ELR (cell line): ENCODE results near the gene RAB5B.
A peak's percentile ranks its signal among the peaks of the same experiment; 100 is the strongest.
"Not testable (repeated sequence)": the region's sequence is repeated elsewhere in the genome, so short reads cannot be mapped to it uniquely, and the experiment has no call there.

ENCODE experiments used
- DNase-seq: peaks from one replicate; pipeline ENCODE4 v3.0.0-alpha.2; 2015; ENCODE audit warnings: low read depth

Gene RAB5B

DNA sequence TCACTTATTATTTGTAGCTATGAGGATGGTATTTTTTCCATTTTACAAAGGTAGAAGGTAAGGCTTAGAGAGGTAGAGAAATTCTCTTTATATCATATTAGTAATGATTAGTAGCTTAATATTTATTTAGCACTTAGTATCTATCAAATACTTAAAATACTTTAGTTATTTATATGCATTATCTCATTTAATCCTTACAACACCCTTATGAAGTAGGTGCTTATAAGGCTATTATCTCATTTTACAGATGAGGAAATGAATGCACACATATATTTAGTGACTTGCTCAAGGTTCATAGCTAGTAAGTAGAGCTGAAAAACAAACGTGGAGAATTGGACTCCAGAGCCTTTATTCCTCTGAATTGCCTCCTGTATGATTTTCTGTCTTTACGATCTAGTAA, 11.0 kb downstream of the RAB5B start:
- no peak for DNase-seq

- no peak for DNase-seq
These were observed 11.5 kb downstream of the RAB5B start for GRCh38 chr12:55985341-55985740.

DNA sequence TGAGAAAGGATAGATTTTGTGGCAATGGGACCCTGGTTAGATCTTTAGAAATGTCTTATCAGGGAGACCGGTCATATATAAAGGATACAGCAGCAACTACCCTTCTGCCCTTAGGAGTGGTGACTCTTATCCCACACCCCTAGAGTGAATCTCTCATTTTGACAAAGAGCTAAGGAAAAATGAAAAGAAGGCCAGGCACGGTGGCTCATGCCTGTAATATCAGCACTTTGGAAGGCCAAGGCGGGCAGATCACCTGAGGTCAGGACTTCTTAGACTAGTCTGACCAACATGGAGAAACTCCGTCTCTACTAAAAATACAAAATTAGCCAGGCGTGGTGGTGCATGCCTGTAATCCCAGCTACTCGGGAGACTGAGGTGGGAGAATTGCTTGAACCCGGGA, 12.1 kb downstream of the RAB5B start:
- not testable (repeated sequence) for DNase-seq

DNA sequence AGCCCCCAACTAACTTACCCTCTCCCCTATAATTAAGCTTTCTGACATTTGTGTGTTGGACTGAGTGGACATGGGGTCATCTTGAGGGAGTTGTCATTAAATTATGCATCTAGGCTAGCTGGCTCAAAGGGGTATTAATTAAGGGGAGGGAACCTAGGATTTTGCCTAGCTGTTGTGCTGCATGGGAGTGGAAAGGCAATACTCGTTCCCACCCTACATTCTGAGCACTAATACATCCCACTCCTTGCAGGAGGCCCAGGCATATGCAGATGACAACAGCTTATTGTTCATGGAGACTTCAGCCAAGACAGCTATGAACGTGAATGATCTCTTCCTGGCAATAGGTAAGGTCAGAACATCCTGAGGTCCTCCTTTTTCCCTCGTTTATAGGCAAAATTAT, 17.2 kb downstream of the RAB5B start:
- no peak for DNase-seq

GRCh38 chr12:55993230-55993853, 19.5 kb downstream of the RAB5B start:
- no peak for DNase-seq

GRCh38 chr12:55995366-55995765, 21.5 kb downstream of the RAB5B start:
- no peak for DNase-seq

- DNase-seq, result peak; percentile 77
These were observed 22.4 kb downstream of the RAB5B start for GRCh38 chr12:55996201-55996714.

GRCh38 chr12:55996715-55997534, 23.0 kb downstream of the RAB5B start, which contains the start of gene SUOX:
TSS of gene SUOX (plus strand) at chr12:55997276. CDS start at chr12:56002222, 4,946 bp downstream.
- peak; percentile 98 for DNase-seq

DNA sequence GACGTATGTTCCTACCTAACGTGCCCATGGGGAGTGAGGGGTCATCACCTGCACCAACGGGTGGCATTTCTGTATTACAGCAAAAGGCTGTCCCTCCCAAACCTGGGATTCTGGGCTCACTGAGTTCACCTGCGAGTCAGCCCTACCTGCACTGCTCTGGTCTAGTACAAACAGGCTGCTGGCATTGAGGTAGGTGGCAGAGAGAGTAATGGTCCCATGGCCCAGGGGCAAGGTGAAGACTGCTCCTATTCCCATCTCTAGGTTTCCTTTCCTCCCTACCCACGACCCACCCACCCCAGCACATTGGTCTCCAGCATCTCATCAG, 23.6 kb downstream of the RAB5B start:
- DNase-seq, result no peak

- not testable (repeated sequence) for DNase-seq
These were observed 25.6 kb downstream of the RAB5B start for GRCh38 chr12:55999522-55999921.

DNA sequence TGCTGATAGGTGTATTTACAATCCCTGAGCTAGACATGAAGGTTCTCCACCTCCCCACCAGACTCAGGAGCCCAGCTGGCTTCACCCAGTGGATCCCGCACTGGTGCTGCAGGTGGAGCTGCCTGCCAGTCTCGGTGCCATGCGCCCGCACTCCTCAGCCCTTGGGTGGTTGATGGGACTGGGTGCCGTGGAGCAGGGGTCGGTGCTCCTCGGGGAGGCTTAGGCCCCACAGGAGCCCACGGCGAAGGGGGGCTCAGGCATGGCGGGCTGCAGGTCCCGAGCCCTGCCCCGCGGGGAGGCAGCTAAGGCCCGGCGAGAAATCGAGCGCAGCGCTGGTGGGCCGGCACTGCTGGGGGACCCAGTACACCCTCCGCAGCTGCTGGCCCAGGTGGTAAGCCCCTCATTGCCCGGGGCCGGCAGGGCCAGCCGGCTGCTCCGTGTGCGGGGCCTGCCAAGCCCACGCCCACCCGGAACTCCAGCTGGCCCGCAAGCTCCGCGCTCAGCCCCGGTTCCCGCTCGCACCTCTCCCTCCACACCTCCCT, 26.2 kb downstream of the RAB5B start:
- DNase-seq, result not testable (repeated sequence)

- no peak for DNase-seq
These were observed 27.7 kb downstream of the RAB5B start for GRCh38 chr12:56001487-56002100.

DNA sequence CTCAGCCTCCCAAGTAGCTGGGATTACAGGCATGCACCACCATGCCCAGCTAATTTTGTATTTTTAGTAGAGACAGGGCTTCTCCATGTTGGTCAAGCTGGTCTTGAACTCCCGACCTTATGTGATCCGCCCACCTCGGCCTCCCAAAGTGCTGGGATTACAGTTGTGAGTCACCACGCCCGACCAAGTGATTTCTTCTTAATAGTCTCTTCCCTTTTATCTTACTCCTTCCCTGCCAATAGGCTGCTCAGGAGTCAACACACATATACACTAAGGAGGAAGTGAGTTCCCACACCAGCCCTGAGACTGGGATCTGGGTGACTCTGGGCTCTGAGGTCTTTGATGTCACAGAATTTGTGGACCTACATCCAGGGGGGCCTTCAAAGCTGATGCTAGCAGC, 29.5 kb downstream of the RAB5B start:
- not testable (repeated sequence) for DNase-seq

DNA sequence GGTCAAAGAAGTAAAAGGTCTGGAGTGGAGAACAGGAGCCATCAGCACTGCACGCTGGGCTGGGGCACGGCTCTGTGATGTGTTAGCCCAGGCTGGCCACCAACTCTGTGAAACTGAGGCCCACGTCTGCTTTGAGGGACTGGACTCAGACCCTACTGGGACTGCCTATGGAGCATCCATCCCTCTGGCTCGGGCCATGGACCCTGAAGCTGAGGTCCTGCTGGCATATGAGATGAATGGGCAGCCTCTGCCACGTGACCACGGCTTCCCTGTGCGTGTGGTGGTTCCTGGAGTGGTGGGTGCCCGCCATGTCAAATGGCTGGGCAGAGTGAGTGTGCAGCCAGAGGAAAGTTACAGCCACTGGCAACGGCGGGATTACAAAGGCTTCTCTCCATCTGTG, 30.3 kb downstream of the RAB5B start:
- no peak for DNase-seq

DNA sequence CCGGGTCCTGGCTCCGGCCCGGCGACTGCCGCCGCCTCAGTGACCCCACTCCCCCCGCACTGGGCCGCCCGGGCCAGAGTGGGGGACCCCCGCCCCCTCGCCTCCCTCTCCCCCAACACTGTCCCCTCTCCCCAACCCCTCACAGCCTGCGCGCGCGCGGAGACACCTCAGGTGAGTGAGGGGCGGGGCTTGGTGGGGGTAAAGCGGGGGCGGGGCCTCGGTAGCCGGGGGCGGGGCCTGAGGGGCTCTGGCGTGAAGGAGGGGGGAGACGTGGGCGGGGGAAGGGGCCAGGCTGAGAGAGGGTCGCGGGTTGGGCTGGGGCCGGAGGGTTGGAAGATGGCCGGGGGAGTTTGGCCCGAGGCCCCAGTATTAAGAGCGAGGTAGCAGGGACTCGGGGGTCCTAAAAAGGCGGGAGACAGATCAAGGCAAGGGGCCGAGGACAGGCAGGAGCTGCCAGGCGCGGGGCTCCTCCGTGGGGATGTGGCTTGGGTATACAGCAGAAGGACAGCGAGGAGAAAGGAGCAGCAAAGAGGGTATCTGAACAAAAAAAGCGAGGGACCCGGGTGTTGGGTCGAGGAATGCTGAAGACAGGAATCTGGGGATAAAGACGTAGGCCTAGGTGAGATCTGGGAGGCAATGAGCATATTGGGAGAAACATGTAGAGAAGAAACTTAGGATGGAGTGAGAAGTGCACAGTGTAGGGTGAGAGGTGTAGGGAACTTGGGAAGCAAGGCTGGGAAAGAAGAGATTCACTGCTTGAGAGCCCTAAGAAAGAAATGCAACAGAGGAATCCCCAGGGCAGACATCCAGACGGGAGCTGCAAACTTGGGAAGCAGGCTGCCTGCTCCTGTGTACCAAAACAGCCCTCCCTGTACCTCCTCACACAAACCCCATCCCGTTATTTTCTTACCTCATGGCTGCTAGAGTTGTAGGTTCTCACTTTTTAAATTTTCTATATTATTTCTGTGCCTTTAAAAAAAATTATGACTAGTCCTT, 34.0 kb downstream of the RAB5B start:
- DNase-seq, result peak; percentile 36

GRCh38 chr12:56010111-56010570, 36.3 kb downstream of the RAB5B start:
- no peak for DNase-seq

DNA sequence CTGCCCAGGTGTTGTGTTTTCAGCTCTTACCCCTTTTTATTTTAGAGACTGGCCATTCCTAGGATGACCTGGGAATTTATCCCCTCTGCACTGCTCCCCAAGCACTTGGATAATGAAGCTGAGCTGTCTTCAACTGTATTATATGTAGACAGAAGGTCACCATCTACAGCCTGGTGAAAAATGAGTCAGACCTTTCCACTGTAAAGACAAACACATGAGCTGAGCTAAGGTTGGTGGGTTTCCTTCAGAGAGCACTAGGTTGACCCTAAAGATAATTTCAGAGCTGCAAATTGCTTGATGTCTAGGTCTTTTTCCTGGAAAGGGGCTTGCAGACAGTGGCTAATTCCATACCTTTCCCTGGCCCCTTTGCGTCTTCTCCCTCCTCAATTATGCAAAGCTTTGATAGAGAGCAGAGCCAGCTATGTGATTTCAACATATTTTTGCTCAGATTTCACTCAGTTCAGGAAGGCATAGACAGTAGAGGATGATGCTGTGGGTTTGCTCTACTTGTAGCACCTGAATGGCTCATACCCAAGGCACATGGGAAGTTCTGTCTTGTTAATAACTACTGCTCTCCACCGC, 37.7 kb downstream of the RAB5B start:
- DNase-seq, result peak; percentile 15

DNA sequence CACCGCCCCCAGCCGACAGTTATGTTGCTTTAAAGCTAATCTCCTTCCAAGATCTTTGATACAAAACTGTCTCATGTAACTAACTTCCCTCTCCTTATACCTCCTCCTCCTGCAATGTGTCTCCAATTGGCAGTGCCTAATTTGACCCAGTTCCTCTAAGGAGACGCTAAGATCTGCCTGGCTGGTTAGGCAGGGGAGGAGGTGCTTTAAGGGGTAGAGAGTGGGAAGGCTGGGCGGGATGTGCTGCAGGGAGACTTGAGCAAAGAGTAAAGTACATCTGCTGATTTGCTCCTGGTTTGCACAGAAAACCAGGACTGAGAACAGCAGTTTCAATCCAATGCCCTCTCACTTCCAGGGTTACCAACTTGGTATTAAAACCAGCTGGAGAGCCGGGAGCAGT, 39.6 kb downstream of the RAB5B start:
- no peak for DNase-seq

GRCh38 chr12:56014205-56014604, 40.3 kb downstream of the RAB5B start:
- no peak for DNase-seq

- no peak for DNase-seq
These were observed 43.3 kb downstream of the RAB5B start for GRCh38 chr12:56017181-56017580.

DNA sequence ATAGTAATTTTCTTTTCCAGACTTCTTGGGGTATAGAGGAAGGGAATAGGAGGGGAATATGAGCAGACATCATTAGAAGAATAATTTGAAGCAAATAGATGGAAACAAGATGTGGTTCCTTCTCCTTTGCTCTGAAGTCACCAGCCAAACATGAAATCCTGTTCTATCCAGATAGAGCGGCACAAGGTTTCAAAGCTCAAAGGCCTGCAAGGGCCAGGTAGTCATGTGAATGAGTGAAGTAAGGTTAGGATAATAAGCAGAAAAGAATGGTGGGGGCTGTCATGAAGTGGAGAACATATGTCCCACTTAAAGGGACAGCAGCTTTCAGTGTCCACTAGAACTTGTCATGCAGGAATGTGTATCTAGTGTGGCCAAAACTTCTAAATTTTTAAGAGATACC, 44.5 kb downstream of the RAB5B start:
- no peak for DNase-seq
